Chondrocyte (in vitro differentiated cells): ENCODE results near the gene SQOR. TPM values are rescaled to one million over a fixed set of nuclear protein-coding genes. Genes with fewer than 3 reads are reported as not detected.
A peak's percentile ranks its signal among the peaks of the same experiment; 100 is the strongest.

Experiments used
- DNase-seq: peaks from one replicate; pipeline ENCODE4 v3.0.0; 2021; ENCODE audit warnings: mixed read lengths, low spot score
- H3K27ac Mint-ChIP-seq: one replicate; pipeline ENCODE4 v1.8.0; 2021; ENCODE audit warnings: mild to moderate bottlenecking, moderate library complexity, mixed read lengths; ENCODE audit not compliant: unreplicated experiment
- H3K27me3 Mint-ChIP-seq: 2 replicates; pipeline ENCODE4 v1.8.0; 2021; ENCODE audit warnings: low read depth, mixed read lengths
- H3K36me3 Mint-ChIP-seq: 2 replicates; pipeline ENCODE4 v1.8.0; 2021; ENCODE audit warnings: low read depth, mixed read lengths
- H3K4me1 Mint-ChIP-seq: 2 replicates; pipeline ENCODE4 v1.8.0; 2021; ENCODE audit warnings: low read depth, mild to moderate bottlenecking, mixed read lengths
- H3K4me3 Mint-ChIP-seq: one replicate; pipeline ENCODE4 v1.8.0; 2021; ENCODE audit warnings: mild to moderate bottlenecking, moderate library complexity, mixed read lengths; ENCODE audit not compliant: unreplicated experiment
- H3K9me3 Mint-ChIP-seq: 2 replicates; pipeline ENCODE4 v1.8.0; 2021; ENCODE audit warnings: low read depth, mixed read lengths
- total RNA-seq: library from RNA; stranded (reverse); gene quantifications from 3 replicates; pipeline ENCODE4 v1.2.1, GENCODE V29; 2021
- TF ChIP-seq, protein P1 (sequence below): fragments of 200-600 bp; sonication (generic); IDR thresholded peaks from 2 replicates; pipeline ENCODE4 v1.5.0; 2021; ENCODE audit warnings: antibody characterized with exemption, mild to moderate bottlenecking, moderate library complexity

SQOR gene
- total RNA-seq, 1 donor from 2014 or later: 10.9 TPM

DNA sequence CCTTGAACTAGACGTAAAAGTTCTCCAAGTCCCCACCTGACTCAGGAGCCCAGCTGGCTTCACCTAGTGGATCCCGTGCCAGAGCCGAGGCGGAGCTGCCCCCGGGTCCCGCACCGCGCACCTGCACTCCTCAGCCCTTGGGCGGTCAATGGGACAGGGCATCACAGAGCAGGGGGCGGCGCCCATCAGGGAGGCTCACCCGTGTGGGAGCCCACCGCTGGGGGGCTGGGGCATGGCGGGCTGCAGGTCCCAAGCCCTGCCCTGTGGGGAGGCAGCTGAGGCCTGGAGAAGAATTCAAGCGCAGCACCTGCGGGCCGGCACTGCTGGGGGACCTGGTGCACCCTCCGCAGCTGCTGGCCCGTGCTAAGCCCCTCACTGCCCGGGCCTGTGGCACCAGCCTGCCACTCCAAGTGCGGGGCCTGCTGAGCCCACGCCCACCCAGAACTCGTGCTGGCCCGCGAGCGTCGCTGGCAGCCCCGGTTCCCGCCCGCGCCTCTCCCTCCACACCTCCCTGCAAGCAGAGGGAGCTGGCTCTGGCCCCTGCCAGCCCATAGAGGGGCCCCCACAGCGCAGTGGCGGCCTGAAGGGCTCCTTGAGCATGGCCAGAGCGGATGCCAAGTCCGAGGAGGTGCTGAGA lies 16.2 kb downstream of the SQOR start:
- no peak overlapping the region for H3K27ac Mint-ChIP-seq
- TF ChIP-seq, protein P1, sequence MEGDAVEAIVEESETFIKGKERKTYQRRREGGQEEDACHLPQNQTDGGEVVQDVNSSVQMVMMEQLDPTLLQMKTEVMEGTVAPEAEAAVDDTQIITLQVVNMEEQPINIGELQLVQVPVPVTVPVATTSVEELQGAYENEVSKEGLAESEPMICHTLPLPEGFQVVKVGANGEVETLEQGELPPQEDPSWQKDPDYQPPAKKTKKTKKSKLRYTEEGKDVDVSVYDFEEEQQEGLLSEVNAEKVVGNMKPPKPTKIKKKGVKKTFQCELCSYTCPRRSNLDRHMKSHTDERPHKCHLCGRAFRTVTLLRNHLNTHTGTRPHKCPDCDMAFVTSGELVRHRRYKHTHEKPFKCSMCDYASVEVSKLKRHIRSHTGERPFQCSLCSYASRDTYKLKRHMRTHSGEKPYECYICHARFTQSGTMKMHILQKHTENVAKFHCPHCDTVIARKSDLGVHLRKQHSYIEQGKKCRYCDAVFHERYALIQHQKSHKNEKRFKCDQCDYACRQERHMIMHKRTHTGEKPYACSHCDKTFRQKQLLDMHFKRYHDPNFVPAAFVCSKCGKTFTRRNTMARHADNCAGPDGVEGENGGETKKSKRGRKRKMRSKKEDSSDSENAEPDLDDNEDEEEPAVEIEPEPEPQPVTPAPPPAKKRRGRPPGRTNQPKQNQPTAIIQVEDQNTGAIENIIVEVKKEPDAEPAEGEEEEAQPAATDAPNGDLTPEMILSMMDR: no peak
- peaks cover 1% of the 10 kb centered on the region for H3K36me3 Mint-ChIP-seq
- no peak overlapping the region for H3K4me3 Mint-ChIP-seq
- peaks cover 3% of the 10 kb centered on the region for H3K9me3 Mint-ChIP-seq
- H3K27me3 Mint-ChIP-seq: no peaks in the 10 kb centered on the region
- DNase-seq: peak; percentile 93
- H3K4me1 Mint-ChIP-seq: peaks cover 17% of the 10 kb centered on the region

DNA sequence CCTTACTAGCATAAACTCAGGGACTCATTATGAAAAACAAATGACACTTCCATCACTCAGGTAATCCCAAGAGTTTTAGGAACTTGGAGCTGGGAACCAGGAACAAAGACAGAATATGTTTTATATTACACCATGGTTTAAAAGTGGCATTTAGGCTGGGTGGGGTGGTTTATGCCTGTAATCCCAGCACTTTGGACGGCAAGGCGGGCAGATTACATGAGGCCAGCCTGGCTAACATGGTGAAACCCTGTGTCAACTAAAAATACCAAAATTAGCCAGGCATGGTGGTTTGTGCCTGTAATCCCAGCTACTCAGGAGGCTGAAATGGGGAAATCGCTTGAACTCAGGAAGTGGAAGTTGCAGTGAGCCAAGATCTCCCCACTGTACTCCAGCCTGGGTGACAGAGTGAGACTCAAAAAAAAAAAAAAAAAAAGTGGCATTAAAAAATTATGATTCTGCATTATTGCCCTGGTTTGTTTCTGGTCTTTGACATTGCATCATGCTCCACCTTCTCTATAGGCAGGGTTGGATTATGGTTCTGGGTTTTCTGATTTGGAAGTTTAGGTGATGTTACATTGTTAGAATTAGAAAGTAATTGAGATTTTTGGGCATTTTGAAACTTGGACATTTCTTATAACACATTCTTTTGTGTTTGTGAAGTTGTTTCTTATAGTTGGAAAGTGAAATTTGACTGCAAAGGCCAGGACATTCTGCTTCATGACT lies 19.0 kb downstream of the SQOR start:
- Mint-ChIP-seq H3K27me3 (no peaks in the 10 kb centered on the region), H3K9me3 (peaks cover 3% of the 10 kb centered on the region), H3K27ac (no peak overlapping the region), H3K4me1 (peaks cover 3% of the 10 kb centered on the region), H3K36me3 (peaks cover 1% of the 10 kb centered on the region), H3K4me3 (no peak overlapping the region)
- TF ChIP-seq, protein P1: no peak
- DNase-seq: no peak

- peaks cover 2% of the 10 kb centered on the region for H3K4me1 Mint-ChIP-seq
- no peak overlapping the region for H3K27ac Mint-ChIP-seq
- TF ChIP-seq, protein P1: no peak
- no peak overlapping the region for H3K4me3 Mint-ChIP-seq
- H3K36me3 Mint-ChIP-seq: peaks cover 1% of the 10 kb centered on the region
- no peak for DNase-seq
- H3K27me3 Mint-ChIP-seq: no peaks in the 10 kb centered on the region
- peaks cover 3% of the 10 kb centered on the region for H3K9me3 Mint-ChIP-seq
Observed at GRCh38 chr15:45654749-45655148, 19.9 kb downstream of the SQOR start.

GRCh38 chr15:45657254-45657653 lies 22.4 kb downstream of the SQOR start:
- Mint-ChIP-seq H3K27me3 (no peaks in the 10 kb centered on the region), H3K27ac (no peak overlapping the region), H3K4me1 (peaks cover 17% of the 10 kb centered on the region), H3K9me3 (no peaks in the 10 kb centered on the region), H3K4me3 (no peak overlapping the region), H3K36me3 (peaks cover 3% of the 10 kb centered on the region)
- TF ChIP-seq, protein P1: no peak
- DNase-seq: no peak

GRCh38 chr15:45657764-45658545 lies 23.1 kb downstream of the SQOR start:
- Mint-ChIP-seq H3K27me3 (no peaks in the 10 kb centered on the region), H3K9me3 (no peaks in the 10 kb centered on the region), H3K27ac (no peak overlapping the region), H3K36me3 (peaks cover 3% of the 10 kb centered on the region), H3K4me1 (peaks cover 17% of the 10 kb centered on the region), H3K4me3 (no peak overlapping the region)
- TF ChIP-seq, protein P1: no peak
- DNase-seq: no peak
